ENCODE data around the gene PPA2. TPM values are rescaled to one million over a fixed set of nuclear protein-coding genes. Genes with fewer than 3 reads are reported as not detected.
"Not testable (repeated sequence)": the region's sequence is repeated elsewhere in the genome, so short reads cannot be mapped to it uniquely, and the experiment has no call there.

The PPA2 gene
- total RNA-seq, 4 donors from 2014 or later = 71.5 to 142 (median 73.0) TPM

DNA sequence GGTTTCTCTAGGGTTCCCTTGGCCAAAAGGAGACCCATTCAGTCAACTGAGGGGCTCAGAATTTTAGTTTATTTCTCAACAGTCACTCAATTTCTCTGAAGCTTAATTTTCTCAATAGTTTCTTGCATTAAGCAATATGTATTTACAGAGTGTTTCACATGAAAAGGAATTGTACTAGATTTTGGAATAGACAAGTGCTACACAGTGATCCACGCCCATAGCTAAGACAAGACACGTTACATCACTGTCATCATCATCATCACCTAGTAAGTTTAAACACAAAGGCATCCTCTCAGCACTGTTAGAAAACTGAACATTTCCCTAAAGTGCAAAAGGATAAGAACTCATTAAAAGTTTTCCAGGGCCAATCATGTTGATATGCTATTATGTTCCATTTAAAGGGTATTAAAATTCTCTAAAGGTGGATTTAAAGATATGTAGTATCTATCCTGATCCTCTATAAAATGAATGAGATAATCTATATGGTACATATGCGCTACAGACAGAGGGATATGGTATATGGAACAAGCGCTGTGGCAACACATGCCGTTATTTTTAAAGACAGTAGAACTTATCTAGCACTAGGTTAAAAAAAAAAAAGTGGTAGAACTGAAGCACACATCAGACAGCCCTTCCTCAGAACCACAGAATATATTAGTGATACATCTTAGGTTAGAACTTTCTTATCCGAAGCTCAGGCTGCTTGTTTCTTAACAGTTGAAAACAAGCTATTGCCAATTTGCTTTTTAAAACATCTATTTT is 12.1 kb downstream of the PPA2 start:
- H3K4me3 ChIP-seq = no peak overlapping the region
- H3K36me3 ChIP-seq = peaks cover 0 to 19% of the 10 kb centered on the region in 2 donors
- no peak for ATAC-seq
- no peaks in the 10 kb centered on the region for H3K27me3 ChIP-seq
- peaks cover 0 to 3% (median 0%) of the 10 kb centered on the region in 3 donors for H3K4me1 ChIP-seq
- no peak overlapping the region for H3K27ac ChIP-seq
- 86 to 89% methylated on average over 5 to 6 of the region's 6 CpGs for WGBS, 2 donors (ENCODE audit: low coverage in 1 of 2)
- TF ChIP-seq, protein P1, sequence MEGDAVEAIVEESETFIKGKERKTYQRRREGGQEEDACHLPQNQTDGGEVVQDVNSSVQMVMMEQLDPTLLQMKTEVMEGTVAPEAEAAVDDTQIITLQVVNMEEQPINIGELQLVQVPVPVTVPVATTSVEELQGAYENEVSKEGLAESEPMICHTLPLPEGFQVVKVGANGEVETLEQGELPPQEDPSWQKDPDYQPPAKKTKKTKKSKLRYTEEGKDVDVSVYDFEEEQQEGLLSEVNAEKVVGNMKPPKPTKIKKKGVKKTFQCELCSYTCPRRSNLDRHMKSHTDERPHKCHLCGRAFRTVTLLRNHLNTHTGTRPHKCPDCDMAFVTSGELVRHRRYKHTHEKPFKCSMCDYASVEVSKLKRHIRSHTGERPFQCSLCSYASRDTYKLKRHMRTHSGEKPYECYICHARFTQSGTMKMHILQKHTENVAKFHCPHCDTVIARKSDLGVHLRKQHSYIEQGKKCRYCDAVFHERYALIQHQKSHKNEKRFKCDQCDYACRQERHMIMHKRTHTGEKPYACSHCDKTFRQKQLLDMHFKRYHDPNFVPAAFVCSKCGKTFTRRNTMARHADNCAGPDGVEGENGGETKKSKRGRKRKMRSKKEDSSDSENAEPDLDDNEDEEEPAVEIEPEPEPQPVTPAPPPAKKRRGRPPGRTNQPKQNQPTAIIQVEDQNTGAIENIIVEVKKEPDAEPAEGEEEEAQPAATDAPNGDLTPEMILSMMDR (IDR thresholded peaks at IDR 0.05) = no peak
- TF ChIP-seq POLR2A (IDR thresholded peaks at IDR 0.05) (no peak), EP300 (IDR thresholded peaks at IDR 0.05) (no peak), POLR2AphosphoS5 (IDR thresholded peaks at IDR 0.05) (no peak)
- no peaks in the 10 kb centered on the region for H3K9me3 ChIP-seq

DNA sequence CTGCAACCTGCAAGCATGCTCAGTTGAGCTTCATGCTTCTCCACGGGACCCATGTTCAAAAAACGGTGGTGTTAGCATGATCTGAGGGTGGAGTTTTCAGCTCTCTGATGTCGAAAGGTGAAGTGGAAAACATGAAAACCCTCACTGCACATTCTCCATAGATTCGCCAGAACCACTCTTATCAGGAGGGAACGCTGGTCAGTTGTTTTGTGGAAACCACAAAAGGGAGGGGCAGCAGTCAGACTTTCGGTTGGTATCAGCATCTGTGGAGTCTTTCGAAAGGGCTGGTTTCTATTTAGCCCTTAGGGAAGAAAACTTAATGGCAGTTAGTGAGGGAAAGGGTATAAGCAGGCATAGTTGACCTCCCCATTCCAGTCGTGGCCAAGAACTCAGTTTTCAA is 12.6 kb downstream of the PPA2 start:
- Histone ChIP-seq H3K4me3 (no peak overlapping the region), H3K36me3 (peaks cover 0 to 13% of the 10 kb centered on the region in 2 donors), H3K27me3 (no peaks in the 10 kb centered on the region), H3K9me3 (no peaks in the 10 kb centered on the region), H3K27ac (no peak overlapping the region), H3K4me1 (no peaks in the 10 kb centered on the region)
- no peak for ATAC-seq
- TF ChIP-seq EP300 (IDR thresholded peaks at IDR 0.05) (no peak), POLR2A (IDR thresholded peaks at IDR 0.05) (no peak), POLR2AphosphoS5 (IDR thresholded peaks at IDR 0.05) (no peak)
- TF ChIP-seq, protein P1 (IDR thresholded peaks at IDR 0.05) = no peak
- 68 to 79% methylated on average over 4 to 8 of the region's 8 CpGs for WGBS, 2 donors (ENCODE audit: low coverage in 1 of 2)

- no peaks in the 10 kb centered on the region for H3K4me1 ChIP-seq
- TF ChIP-seq EP300 (IDR thresholded peaks at IDR 0.05) (no peak), POLR2A (IDR thresholded peaks at IDR 0.05) (no peak), POLR2AphosphoS5 (IDR thresholded peaks at IDR 0.05) (no peak)
- TF ChIP-seq, protein P1 (IDR thresholded peaks at IDR 0.05) = no peak
- no peak overlapping the region for H3K4me3 ChIP-seq
- H3K27me3 ChIP-seq = no peaks in the 10 kb centered on the region
- 60 to 73% methylated on average over 2 of the region's 2 CpGs for WGBS, 2 donors (ENCODE audit: low coverage in 1 of 2)
- no peaks in the 10 kb centered on the region for H3K9me3 ChIP-seq
- no peak overlapping the region for H3K27ac ChIP-seq
- ATAC-seq = no peak
- H3K36me3 ChIP-seq = peaks cover 0 to 18% of the 10 kb centered on the region in 2 donors
Measured at GRCh38 chr4:105460306-105460705, 13.6 kb downstream of the PPA2 start.

DNA sequence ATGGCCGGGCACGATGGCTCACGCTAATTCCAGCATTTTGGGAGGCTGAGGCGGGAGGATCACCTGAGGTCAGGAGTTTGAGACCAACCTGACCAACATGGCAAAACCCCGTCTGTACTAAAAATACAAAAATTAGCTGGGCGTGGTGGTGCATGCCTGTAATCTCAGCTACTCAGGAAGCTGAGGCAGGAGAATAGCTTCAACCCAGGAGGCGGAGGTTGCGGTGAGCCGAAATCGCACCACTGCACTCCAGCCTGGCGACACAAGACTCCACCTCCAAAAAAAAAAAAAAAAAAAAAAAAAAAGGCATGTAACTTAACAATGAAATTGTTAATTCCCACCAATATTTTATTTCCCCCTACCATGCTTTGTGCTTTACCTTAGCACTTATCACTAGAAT is 15.3 kb downstream of the PPA2 start:
- not testable (repeated sequence) for H3K4me3 ChIP-seq, H3K27me3 ChIP-seq, H3K27ac ChIP-seq, H3K4me1 ChIP-seq, ATAC-seq, H3K9me3 ChIP-seq
- H3K36me3 ChIP-seq = peaks cover 0 to 22% of the 10 kb centered on the region in 2 donors
- WGBS, 2 donors (ENCODE audit: low coverage in 1 of 2) = 93% methylated on average over 3 to 4 of the region's 11 CpGs

DNA sequence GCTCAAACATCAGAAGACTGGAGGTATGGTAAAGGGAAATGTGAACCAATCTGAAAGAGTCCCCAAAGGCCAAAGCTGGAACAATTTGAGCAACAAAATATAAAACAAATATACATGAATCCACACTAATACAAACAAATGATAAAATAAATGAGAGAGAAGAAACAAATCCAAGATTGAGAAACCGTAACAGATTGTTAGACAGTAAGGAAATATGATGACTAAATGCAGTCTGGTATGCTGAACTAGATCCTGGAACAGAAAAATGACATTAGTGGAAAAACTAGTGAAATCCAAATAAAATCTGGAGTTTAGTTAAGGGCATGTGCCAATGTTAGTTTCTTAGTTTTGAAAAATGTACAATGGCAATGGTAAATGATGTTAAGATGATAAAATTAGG is 15.9 kb downstream of the PPA2 start:
- Histone ChIP-seq H3K4me3 (no peak overlapping the region), H3K4me1 (no peaks in the 10 kb centered on the region), H3K9me3 (no peaks in the 10 kb centered on the region), H3K36me3 (peaks cover 0 to 21% of the 10 kb centered on the region in 2 donors), H3K27me3 (no peaks in the 10 kb centered on the region), H3K27ac (no peak overlapping the region)
- 33 to 35% methylated on average over 1 of the region's 1 CpG for WGBS, 2 donors (ENCODE audit: low coverage in 1 of 2)
- TF ChIP-seq EP300 (IDR thresholded peaks at IDR 0.05) = no peak
- no peak for TF ChIP-seq POLR2A (IDR thresholded peaks at IDR 0.05)
- TF ChIP-seq POLR2AphosphoS5 (IDR thresholded peaks at IDR 0.05) = no peak
- TF ChIP-seq, protein P1 (IDR thresholded peaks at IDR 0.05) = no peak
- ATAC-seq = no peak
